ENCODE data around the gene SNAPC5. TPM values are rescaled to one million over a fixed set of nuclear protein-coding genes. Genes with fewer than 3 reads are reported as not detected.

Gene SNAPC5
- total and polyA plus RNA-seq, 2 of the 13 experiments (the other 11 are each of a cell fraction or from before 2014, with no cell fraction given): 14.8 to 36.2 TPM

DNA sequence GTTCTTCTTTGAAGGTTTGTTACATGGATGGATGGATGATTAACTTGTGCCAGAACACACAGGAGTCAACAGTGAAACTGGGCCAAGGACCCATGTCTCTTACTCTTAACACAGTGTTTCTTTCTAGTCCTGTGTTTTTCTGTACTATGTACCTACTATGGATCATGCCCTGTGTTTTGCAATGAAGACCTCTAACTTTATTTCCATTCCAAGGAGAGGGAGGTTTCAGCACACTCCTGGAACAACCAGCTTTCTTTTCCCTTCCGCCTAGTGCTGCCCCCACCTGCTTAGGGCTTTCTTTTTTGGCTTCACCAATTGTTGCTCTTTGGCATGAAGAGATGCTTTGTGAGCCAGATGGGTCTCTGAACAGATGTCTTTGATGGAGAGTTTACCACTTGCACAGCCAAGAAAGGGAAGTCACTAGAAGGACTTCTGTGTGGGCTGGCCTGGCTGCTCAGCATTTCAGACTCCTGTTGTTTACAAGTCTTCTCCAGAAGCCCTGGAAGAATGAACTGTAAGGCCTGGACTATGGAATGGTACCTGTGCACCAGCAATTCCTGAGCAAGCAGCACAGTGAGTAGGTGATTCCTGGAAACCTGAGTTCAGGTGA is 44.5 kb downstream of the SNAPC5 start (continued):
- no peak for TF ChIP-seq POLR2AphosphoS5 (IDR thresholded peaks at IDR 0.05; ENCODE audit: low read depth, low read length)
- TF ChIP-seq THYN1 (CRISPR knock-in tag; IDR thresholded peaks at IDR 0.05; ENCODE audit: borderline replicate concordance, low read depth): no peak
- no peak for TF ChIP-seq ZNF232 (CRISPR knock-in tag; IDR thresholded peaks at IDR 0.05; ENCODE audit: borderline replicate concordance)
- peak; percentile 99 for TF ChIP-seq RORA (CRISPR knock-in tag; IDR thresholded peaks at IDR 0.05)
- TF ChIP-seq REXO4 (CRISPR knock-in tag; IDR thresholded peaks at IDR 0.05; ENCODE audit: borderline replicate concordance): no peak
- no peak for TF ChIP-seq ELF4 (CRISPR knock-in tag; IDR thresholded peaks at IDR 0.05; ENCODE audit: borderline replicate concordance)
- no peak for TF ChIP-seq ZNF83 (CRISPR knock-in tag; IDR thresholded peaks at IDR 0.05; ENCODE audit: borderline replicate concordance)
- TF ChIP-seq ARHGAP35 (CRISPR knock-in tag; IDR thresholded peaks at IDR 0.05; ENCODE audit: borderline replicate concordance): no peak
- no peak for TF ChIP-seq ATF7 (IDR thresholded peaks at IDR 0.05)
- TF ChIP-seq ATF7 (CRISPR knock-in tag; IDR thresholded peaks at IDR 0.05): no peak
- no peak for TF ChIP-seq MXI1 (IDR thresholded peaks at IDR 0.05; ENCODE audit: borderline replicate concordance, low read depth, low read length)
- no peak for TF ChIP-seq TBX2 (CRISPR knock-in tag; IDR thresholded peaks at IDR 0.05; ENCODE audit: borderline replicate concordance)
- TF ChIP-seq KDM5B (CRISPR knock-in tag; IDR thresholded peaks at IDR 0.05; ENCODE audit: borderline replicate concordance): no peak
- no peak for TF ChIP-seq HNRNPH1 (optimal IDR thresholded peaks at IDR 0.05; ENCODE audit: low read depth, low read length)
- TF ChIP-seq NR2F1 (CRISPR knock-in tag; IDR thresholded peaks at IDR 0.05): peak in 1 of 2 experiments; percentile 42; a peak in 1 of 4 replicates
- TF ChIP-seq, protein P1, sequence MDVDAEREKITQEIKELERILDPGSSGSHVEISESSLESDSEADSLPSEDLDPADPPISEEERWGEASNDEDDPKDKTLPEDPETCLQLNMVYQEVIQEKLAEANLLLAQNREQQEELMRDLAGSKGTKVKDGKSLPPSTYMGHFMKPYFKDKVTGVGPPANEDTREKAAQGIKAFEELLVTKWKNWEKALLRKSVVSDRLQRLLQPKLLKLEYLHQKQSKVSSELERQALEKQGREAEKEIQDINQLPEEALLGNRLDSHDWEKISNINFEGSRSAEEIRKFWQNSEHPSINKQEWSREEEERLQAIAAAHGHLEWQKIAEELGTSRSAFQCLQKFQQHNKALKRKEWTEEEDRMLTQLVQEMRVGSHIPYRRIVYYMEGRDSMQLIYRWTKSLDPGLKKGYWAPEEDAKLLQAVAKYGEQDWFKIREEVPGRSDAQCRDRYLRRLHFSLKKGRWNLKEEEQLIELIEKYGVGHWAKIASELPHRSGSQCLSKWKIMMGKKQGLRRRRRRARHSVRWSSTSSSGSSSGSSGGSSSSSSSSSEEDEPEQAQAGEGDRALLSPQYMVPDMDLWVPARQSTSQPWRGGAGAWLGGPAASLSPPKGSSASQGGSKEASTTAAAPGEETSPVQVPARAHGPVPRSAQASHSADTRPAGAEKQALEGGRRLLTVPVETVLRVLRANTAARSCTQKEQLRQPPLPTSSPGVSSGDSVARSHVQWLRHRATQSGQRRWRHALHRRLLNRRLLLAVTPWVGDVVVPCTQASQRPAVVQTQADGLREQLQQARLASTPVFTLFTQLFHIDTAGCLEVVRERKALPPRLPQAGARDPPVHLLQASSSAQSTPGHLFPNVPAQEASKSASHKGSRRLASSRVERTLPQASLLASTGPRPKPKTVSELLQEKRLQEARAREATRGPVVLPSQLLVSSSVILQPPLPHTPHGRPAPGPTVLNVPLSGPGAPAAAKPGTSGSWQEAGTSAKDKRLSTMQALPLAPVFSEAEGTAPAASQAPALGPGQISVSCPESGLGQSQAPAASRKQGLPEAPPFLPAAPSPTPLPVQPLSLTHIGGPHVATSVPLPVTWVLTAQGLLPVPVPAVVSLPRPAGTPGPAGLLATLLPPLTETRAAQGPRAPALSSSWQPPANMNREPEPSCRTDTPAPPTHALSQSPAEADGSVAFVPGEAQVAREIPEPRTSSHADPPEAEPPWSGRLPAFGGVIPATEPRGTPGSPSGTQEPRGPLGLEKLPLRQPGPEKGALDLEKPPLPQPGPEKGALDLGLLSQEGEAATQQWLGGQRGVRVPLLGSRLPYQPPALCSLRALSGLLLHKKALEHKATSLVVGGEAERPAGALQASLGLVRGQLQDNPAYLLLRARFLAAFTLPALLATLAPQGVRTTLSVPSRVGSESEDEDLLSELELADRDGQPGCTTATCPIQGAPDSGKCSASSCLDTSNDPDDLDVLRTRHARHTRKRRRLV (CRISPR knock-in tag; IDR thresholded peaks at IDR 0.05): no peak
- TF ChIP-seq, protein P2, sequence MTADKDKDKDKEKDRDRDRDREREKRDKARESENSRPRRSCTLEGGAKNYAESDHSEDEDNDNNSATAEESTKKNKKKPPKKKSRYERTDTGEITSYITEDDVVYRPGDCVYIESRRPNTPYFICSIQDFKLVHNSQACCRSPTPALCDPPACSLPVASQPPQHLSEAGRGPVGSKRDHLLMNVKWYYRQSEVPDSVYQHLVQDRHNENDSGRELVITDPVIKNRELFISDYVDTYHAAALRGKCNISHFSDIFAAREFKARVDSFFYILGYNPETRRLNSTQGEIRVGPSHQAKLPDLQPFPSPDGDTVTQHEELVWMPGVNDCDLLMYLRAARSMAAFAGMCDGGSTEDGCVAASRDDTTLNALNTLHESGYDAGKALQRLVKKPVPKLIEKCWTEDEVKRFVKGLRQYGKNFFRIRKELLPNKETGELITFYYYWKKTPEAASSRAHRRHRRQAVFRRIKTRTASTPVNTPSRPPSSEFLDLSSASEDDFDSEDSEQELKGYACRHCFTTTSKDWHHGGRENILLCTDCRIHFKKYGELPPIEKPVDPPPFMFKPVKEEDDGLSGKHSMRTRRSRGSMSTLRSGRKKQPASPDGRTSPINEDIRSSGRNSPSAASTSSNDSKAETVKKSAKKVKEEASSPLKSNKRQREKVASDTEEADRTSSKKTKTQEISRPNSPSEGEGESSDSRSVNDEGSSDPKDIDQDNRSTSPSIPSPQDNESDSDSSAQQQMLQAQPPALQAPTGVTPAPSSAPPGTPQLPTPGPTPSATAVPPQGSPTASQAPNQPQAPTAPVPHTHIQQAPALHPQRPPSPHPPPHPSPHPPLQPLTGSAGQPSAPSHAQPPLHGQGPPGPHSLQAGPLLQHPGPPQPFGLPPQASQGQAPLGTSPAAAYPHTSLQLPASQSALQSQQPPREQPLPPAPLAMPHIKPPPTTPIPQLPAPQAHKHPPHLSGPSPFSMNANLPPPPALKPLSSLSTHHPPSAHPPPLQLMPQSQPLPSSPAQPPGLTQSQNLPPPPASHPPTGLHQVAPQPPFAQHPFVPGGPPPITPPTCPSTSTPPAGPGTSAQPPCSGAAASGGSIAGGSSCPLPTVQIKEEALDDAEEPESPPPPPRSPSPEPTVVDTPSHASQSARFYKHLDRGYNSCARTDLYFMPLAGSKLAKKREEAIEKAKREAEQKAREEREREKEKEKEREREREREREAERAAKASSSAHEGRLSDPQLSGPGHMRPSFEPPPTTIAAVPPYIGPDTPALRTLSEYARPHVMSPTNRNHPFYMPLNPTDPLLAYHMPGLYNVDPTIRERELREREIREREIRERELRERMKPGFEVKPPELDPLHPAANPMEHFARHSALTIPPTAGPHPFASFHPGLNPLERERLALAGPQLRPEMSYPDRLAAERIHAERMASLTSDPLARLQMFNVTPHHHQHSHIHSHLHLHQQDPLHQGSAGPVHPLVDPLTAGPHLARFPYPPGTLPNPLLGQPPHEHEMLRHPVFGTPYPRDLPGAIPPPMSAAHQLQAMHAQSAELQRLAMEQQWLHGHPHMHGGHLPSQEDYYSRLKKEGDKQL (CRISPR knock-in tag; IDR thresholded peaks at IDR 0.05; ENCODE audit: low read depth): no peak
- TF ChIP-seq ZNF251 (CRISPR knock-in tag; IDR thresholded peaks at IDR 0.05): no peak
- TF ChIP-seq, protein P3, sequence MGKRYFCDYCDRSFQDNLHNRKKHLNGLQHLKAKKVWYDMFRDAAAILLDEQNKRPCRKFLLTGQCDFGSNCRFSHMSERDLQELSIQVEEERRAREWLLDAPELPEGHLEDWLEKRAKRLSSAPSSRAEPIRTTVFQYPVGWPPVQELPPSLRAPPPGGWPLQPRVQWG (CRISPR knock-in tag; IDR thresholded peaks at IDR 0.05; ENCODE audit: borderline replicate concordance, low read depth): no peak

Data from HepG2 (cell line).